Measurements from ENCODE around the gene DIPK1C.
A peak's percentile ranks its signal among the peaks of the same experiment; 100 is the strongest.

DIPK1C gene

GRCh38 chr18:74414953-74415515 is 42.1 kb downstream of the DIPK1C start:
- TF ChIP-seq, protein P1, sequence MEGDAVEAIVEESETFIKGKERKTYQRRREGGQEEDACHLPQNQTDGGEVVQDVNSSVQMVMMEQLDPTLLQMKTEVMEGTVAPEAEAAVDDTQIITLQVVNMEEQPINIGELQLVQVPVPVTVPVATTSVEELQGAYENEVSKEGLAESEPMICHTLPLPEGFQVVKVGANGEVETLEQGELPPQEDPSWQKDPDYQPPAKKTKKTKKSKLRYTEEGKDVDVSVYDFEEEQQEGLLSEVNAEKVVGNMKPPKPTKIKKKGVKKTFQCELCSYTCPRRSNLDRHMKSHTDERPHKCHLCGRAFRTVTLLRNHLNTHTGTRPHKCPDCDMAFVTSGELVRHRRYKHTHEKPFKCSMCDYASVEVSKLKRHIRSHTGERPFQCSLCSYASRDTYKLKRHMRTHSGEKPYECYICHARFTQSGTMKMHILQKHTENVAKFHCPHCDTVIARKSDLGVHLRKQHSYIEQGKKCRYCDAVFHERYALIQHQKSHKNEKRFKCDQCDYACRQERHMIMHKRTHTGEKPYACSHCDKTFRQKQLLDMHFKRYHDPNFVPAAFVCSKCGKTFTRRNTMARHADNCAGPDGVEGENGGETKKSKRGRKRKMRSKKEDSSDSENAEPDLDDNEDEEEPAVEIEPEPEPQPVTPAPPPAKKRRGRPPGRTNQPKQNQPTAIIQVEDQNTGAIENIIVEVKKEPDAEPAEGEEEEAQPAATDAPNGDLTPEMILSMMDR (IDR thresholded peaks at IDR 0.05; ENCODE audit: insufficient read depth, low read depth, low read length, missing control alignments), result no peak
- no peak for DNase-seq (ENCODE audit: low read depth)
- no peak overlapping the region for H3K4me3 ChIP-seq (ENCODE audit: low read depth, low read length)

GRCh38 chr18:74413836-74414235 is 43.3 kb downstream of the DIPK1C start:
- DNase-seq (ENCODE audit: low read depth), result no peak
- TF ChIP-seq, protein P1 (IDR thresholded peaks at IDR 0.05; ENCODE audit: insufficient read depth, low read depth, low read length, missing control alignments), result no peak
- H3K4me3 ChIP-seq (ENCODE audit: low read depth, low read length), result no peak overlapping the region

GRCh38 chr18:74412116-74412880 is 44.8 kb downstream of the DIPK1C start:
- TF ChIP-seq, protein P1 (IDR thresholded peaks at IDR 0.05; ENCODE audit: insufficient read depth, low read depth, low read length, missing control alignments), result no peak
- no peak overlapping the region for H3K4me3 ChIP-seq (ENCODE audit: low read depth, low read length)
- no peak for DNase-seq (ENCODE audit: low read depth)

DNA sequence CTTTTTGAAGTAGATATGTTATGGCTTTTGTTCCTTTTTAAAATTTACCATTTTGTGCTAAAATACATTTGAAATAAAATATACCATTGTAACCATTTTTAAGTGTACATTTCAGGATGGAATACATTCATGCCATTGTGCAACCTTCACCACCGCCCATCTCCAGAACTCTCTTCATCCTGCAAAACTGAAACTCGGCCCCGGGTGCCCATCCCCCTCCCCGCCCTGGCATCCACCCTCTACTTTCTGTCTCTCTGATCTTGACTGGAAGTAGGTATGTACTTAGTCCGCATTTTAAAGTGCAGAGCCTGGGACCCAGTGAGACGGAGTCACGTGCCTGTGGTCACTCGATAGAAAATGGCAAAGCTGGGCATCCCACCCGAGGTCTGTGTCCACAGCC is 45.6 kb downstream of the DIPK1C start:
- TF ChIP-seq, protein P1 (IDR thresholded peaks at IDR 0.05; ENCODE audit: insufficient read depth, low read depth, low read length, missing control alignments), result no peak
- no peak for DNase-seq (ENCODE audit: low read depth)
- H3K4me3 ChIP-seq (ENCODE audit: low read depth, low read length), result no peak overlapping the region

DNA sequence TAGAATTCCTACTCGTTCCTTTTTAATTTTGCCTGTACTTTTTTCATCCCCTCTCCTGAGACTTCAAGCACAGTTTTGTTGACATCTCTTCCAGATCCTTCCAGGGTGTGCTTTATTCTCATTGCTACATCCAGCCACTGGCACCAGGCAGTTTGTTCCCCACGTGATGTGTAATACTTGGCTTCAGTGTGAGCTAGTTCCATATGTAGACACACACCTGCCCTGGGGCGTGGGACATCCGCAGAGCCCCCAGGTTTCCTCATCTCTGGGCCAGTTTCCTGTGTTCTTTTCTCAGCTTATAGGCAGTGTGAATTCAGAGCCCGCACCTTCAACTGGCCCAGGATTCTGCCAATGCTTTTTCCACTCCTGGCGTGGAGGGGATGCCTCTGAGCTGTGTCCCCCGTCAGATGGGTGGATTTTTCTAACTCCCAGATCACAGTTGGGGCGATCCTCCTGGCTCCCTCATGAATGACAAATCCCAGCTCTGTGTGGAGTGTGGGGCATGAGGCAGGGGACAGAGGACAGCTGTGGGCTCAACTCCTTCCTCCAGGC is 46.6 kb downstream of the DIPK1C start:
- no peak for DNase-seq (ENCODE audit: low read depth)
- H3K4me3 ChIP-seq (ENCODE audit: low read depth, low read length), result no peak overlapping the region
- TF ChIP-seq, protein P1 (IDR thresholded peaks at IDR 0.05; ENCODE audit: insufficient read depth, low read depth, low read length, missing control alignments), result no peak

GRCh38 chr18:74407888-74408287 is 49.2 kb downstream of the DIPK1C start:
- H3K4me3 ChIP-seq (ENCODE audit: low read depth, low read length), result peak overlapping the region; percentile 24; the same call in 1 of the 2 replicates
- no peak for DNase-seq (ENCODE audit: low read depth)
- TF ChIP-seq, protein P1 (IDR thresholded peaks at IDR 0.05; ENCODE audit: insufficient read depth, low read depth, low read length, missing control alignments), result no peak

All from GM12865 (cell line).